G401.6 (cell line): Measurements from ENCODE around the gene OR2T12.
"Not testable (repeated sequence)": the region's sequence is repeated elsewhere in the genome, so short reads cannot be mapped to it uniquely, and the experiment has no call there.

Experiments used
- FAIRE-seq: peaks from 2 replicates; lab custom pipeline; 2012; peaks lifted over from hg19 to GRCh38; lab: Jason Lieb, UNC

The OR2T12 gene, protein sequence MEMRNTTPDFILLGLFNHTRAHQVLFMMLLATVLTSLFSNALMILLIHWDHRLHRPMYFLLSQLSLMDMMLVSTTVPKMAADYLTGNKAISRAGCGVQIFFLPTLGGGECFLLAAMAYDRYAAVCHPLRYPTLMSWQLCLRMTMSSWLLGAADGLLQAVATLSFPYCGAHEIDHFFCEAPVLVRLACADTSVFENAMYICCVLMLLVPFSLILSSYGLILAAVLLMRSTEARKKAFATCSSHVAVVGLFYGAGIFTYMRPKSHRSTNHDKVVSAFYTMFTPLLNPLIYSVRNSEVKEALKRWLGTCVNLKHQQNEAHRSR

DNA sequence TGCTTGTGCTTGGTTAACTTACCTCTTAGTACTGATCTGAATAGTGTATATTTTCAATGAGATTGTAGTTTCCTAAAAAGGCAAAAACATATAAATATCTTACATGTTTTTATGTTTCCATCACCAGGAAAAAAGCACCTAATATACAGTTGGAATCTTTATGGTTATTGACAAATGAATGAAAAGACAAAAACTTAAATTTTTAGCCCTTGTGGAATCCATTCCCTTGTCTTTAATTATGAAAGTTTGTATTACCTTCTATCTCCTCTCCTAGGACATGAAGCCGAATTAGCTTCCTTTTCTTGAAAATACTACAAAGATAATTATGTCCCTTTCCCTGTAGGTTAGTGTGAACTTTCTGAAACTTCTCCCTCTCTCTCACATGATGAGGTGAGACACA is at the start of gene OR2T12:
Gene OR2T12, minus strand, starts transcription at position 101 of the 400 bp plus-strand sequence. CDS start 7,846 bp downstream, outside the sequence.
- no peak for FAIRE-seq

DNA sequence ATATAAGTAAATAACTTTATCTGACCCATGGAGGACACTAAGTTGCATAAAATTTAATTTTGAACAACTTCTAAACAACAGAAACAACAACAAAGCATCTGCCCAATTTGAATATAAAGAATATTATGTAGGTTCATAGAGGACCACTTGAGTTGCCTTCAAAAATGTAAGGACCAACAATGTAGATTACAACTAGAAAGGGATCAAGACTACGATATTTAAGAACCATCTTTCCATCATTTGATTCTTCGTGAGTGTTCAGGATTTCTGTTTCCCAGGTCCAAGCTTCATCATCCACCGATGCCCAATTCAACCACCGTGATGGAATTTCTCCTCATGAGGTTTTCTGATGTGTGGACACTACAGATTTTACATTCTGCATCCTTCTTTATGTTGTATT is 45.3 kb upstream of the OR2T12 start, which contains the start of gene OR14C36:
Gene OR14C36, plus strand, starts transcription at position 301 of the 400 bp plus-strand sequence. Its CDS starts 0 bp downstream, at position 301.
- FAIRE-seq, result no peak

DNA sequence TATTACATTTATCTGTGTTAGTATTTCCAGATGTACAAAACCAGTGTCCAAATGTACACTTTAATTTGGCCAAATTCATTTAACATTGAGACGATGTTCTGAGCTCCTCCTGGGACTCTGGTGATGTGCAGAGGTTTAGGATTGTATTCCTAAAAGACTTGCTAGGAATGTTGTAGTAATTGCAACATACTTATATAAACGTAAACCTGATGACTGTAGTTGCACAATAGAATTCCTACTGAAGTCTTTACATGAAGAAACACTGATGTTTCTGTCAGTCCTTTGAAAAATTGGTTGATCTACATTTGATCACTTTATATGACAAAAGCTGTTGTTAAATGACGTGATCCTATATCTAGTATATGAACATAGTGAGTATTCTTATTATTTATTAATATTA is 40.2 kb upstream of the OR2T12 start:
- no peak for FAIRE-seq

DNA sequence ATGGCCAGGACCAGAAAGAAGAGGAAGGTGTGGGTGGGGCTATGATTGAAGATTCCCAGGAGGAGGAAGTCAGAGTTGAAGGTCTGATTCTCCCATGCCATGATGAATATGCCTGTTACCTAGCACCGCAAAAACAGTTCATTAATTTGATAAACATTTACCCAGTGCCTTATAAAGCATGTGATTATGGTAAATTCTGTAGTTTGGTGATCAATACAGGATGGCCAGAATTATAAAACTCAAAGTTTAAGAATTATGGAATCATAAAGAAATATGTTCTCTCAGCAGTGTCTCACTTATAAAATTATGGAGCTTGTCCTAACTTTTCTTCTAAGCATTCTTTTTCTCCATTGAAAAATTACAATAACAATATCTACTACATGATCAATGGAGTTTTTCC is 21.2 kb upstream of the OR2T12 start, which contains the start of gene OR2M7:
Gene OR2M7, minus strand, starts transcription at position 101 of the 400 bp plus-strand sequence. Its CDS starts 0 bp downstream, at position 101.
- no peak for FAIRE-seq

DNA sequence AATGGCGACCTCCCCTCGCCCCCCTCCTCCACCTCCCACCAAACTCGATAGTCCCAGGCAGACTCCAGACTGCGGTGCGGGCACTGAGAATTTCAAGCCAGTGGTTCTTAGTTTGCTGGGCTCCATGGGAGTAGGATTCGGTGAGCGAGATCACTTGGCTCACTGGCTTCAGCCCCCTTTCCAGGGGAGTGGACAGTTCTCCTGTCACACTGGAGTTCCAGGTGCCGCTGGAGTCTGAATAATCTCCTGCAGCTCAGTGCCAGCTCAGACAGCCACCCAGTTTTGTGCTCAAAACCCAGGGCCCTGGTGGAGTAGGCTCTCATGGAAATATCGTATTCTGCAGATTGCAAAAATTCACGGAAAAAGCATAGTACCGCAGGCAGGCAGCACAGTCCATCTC is 13.6 kb upstream of the OR2T12 start:
- no peak for FAIRE-seq

DNA sequence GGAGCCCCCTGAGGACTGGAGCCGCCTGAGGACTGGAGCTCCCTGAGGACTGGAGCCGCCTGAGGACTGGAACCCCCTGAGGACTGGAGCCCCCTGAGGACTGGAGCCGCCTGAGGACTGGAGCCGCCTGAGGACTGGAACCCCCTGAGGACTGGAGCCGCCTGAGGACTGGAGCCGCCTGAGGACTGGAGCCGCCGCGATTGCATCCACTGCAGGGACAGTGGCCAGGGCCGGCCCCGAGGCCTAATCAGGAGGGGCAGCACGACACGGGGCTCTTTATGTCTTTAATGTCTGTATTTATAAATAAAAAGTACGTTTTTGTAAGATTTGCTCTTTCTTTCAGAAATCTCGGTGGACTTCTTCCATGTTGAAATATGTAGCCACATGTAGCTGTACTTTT is 3.5 kb upstream of the OR2T12 start:
- FAIRE-seq, result not testable (repeated sequence)

DNA sequence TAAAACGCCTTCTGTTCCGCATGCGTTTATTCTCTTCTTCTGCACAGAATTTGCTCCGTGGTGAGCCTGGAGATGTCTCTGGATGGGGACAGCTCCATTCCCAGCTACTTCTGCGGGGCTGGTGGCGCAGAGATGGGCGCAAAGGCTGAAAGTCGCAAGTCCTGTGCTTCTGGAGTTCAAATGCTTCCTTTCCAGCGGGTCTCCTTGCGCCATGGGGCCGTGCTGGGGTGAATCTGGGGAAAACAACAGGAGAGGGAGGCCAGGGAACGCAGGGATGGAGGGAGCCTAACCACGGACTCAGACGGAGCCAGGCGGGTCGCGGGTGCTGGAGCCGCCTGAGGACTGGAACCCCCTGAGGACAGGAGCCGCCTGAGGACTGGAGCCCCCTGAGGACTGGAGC is 2.9 kb upstream of the OR2T12 start:
- FAIRE-seq, result no peak

DNA sequence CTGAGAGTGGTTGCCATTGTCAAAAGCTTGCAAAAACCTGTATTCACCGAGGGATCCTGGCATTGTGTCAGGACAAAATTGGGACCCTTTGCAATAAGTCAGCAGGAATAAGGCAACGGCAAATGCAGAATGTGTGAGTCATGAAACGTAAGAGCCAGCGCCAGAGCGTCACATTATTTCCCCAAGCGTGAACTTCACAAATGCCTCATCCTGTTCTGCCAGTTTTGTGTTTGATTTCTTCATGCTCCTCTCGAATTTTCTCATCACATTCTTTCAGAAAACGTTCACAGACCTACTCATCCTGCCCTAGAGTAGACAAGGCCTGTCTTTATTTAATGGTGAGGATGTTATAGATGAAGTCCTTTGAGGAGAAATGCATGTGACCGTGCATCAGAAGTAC is 2.4 kb upstream of the OR2T12 start:
- FAIRE-seq, result not testable (repeated sequence)

DNA sequence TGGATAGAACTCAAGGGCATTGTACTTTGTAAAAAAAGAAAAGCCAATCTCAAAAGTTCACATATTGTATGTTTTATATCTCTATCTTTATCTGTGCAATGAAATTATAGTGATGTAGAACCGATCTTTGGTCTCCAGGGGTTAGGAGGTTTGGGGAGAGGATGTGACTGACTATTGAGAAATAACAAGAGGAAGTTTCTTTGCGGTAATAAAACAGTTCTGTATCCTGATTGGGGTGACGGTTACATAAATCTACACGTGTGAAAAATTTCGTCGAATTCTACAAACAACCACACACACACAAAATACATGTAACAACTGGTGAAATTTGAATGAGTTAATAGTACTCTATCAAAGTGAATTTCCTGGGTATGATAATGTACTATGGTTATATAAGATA is 14.8 kb downstream of the OR2T12 start:
- FAIRE-seq, result no peak

DNA sequence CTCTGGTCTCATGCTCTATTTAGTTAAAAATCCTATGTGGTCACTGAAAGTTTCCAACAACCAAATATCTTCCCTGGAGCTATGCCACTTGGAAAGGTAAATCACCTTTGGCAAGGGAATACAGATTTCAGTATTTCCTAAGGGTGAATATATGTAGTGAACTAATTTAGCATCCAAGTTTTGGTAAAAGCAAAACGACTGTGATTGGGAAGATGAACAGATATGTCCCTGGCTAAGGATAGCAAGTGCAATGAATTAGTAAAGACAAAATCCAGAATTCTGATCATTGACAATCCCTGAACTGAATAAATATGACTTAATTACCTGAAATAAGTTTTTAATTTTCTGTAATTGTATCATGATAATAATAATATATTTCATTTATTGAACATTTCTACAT is 25.3 kb downstream of the OR2T12 start, which contains the start of gene OR2T33:
Gene OR2T33, minus strand, starts transcription at position 101 of the 400 bp plus-strand sequence. CDS start 4,162 bp downstream, outside the sequence.
- no peak for FAIRE-seq

DNA sequence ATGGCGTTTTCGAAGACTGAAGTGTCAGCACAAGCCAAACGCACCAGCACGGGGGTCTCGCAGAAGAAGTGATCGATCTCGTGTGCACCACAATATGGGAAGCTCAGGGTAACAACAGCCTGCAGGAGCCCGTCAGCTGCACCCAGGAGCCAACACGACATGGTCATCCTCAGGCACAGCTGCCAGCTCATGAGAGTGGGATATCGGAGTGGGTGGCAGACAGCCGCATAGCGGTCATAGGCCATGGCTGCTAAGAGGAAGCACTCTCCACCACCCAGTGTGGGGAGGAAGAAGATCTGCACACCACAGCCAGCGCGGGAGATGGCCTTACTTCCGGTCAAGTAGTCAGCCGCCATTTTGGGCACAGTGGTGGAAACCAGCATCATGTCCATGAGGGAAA is 30.0 kb downstream of the OR2T12 start:
- FAIRE-seq, result not testable (repeated sequence)

DNA sequence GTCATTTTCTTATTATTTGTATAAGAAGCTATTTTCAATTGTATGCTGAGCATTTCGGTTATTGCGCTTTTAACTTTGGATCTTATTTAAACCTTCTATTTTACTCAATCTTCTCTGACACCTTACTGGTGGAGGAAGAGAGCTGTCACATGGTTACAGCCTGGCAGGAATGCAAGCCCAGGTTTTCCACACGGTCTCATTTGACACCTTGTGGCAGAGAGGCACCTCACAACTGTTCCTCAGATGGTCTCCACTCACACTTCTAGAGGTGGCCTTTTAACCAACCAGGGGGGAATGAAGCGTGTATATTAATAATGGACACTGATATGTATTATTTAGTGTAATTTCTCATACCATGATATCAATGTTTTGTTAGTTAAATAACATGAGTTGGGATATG is 35.0 kb downstream of the OR2T12 start:
- no peak for FAIRE-seq

DNA sequence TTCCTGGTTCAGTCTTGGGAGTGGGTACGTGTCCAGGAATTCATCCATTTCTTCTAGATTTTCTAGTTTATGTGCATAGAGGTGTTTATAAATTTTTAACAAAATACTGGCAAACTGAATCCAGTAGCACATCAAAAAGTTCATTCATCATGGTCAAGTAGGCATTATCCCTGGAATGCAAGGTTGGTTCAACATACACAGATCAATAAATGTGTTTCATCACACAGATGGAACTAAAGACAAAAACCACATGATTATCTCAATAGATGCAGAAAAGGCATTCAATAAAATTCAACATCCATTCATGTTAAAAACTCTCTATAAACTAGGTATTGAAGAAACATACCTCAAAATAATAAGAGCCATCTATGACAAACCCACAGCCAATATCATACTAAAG is 43.9 kb downstream of the OR2T12 start:
- not testable (repeated sequence) for FAIRE-seq

DNA sequence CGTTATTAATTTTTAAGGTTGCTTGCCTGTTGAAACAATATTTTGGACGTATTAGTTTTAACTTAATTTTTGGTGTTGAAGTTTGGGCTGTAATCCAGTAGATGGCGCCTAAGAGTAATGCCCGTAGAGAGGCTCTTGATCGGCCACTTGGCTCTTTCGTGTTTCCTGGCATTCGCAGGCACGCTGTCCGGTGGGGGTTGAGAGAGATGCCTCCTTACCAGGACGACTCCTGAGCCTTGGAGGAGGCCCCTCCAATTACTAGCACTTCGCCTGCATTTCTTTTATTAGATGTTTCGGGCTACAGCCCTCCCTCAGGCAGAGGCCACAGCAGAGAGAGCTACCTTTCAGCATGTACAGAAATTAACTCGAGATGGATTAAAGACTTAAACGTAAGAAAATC is 60.0 kb downstream of the OR2T12 start:
- peak; percentile 66 for FAIRE-seq
